Left lung (tissue), 10 donors: Measurements from ENCODE around the gene ZW10. TPM values are rescaled to one million over a fixed set of nuclear protein-coding genes. Genes with fewer than 3 reads are reported as not detected.
"Not testable (repeated sequence)": the region's sequence is repeated elsewhere in the genome, so short reads cannot be mapped to it uniquely, and the experiment has no call there.

Source experiments
- ATAC-seq: fragments of 200-7000 bp; cut with Tn5 transposase; one replicate; pipeline ENCODE4 v1.9.1; 2020; ENCODE audit warnings: moderate library complexity
- DNase-seq, 4 donors: peaks; one replicate each; pipeline ENCODE4 v3.0.0-alpha.2; 2013 to 2020
- H3K27ac ChIP-seq, 2 donors: fragments of 200-600 bp; sonication (generic) in 1 of 2; one replicate each; pipeline versions ENCODE4 v1.5.0 to v1.8.0; 2020 to 2021
- H3K27me3 ChIP-seq, 2 donors: fragments of 200-600 bp; sonication (generic) in 1 of 2; one replicate each; pipeline versions ENCODE4 v1.5.0 to v1.8.0; 2020 to 2021
- H3K36me3 ChIP-seq, 2 donors: fragments of 200-600 bp; sonication (generic) in 1 of 2; one replicate each; pipeline versions ENCODE4 v1.5.0 to v1.8.0; 2020 to 2021
- H3K4me1 ChIP-seq, 2 donors: fragments of 200-600 bp; one replicate each; pipeline ENCODE4 v1.8.0; 2021
- H3K4me3 ChIP-seq, 2 donors: fragments of 200-600 bp; sonication (generic) in 1 of 2; one replicate each; pipeline versions ENCODE4 v1.5.0 to v1.8.0; 2020 to 2021; ENCODE audit warnings: mild to moderate bottlenecking in 1 of 2
- H3K9me3 ChIP-seq, 2 donors: fragments of 200-600 bp; sonication (generic) in 1 of 2; one replicate each; pipeline versions ENCODE4 v1.5.0 to v1.8.0; 2020 to 2021
- intact Hi-C, 2 donors: fragments of 100-400 bp; cut with DNase I; formaldehyde crosslinking; loops; one replicate each; pipeline versions ENCODE4 v1.11.2 to v1.14.2; 2022
- polyA plus RNA-seq, 6 donors: library from polyadenylated mRNA; unstranded; fragments of 120-200 nt; gene quantifications; one replicate each; pipeline ENCODE4 v1.2.1, GENCODE V29; 2013; ENCODE audit not compliant: insufficient read length in 6 of 6
- total RNA-seq, 2 donors: library from RNA; stranded (reverse); fragmentation: NEBNext Ultra II Directional; extraction: Animal tissue kit (Norgen Biotek cat#: 25700); gene quantifications; one replicate each; pipeline ENCODE4 v1.2.1, GENCODE V29; 2021
- TF ChIP-seq, protein P1 (sequence below), 2 donors: fragments of 200-600 bp; sonication (generic) in 1 of 2; IDR thresholded peaks; one replicate each; pipeline versions ENCODE4 v1.5.0 to v1.8.0; 2021; ENCODE audit warnings: antibody characterized with exemption in 2 of 2
- donor health status: DM: no; HTN: yes; CAD: no.
- donor health status: DM: no; HTN: no; CAD: no.

ZW10 gene
- total and polyA plus RNA-seq, 8 donors: 10.3 to 25.5 (median 21.7) TPM

DNA sequence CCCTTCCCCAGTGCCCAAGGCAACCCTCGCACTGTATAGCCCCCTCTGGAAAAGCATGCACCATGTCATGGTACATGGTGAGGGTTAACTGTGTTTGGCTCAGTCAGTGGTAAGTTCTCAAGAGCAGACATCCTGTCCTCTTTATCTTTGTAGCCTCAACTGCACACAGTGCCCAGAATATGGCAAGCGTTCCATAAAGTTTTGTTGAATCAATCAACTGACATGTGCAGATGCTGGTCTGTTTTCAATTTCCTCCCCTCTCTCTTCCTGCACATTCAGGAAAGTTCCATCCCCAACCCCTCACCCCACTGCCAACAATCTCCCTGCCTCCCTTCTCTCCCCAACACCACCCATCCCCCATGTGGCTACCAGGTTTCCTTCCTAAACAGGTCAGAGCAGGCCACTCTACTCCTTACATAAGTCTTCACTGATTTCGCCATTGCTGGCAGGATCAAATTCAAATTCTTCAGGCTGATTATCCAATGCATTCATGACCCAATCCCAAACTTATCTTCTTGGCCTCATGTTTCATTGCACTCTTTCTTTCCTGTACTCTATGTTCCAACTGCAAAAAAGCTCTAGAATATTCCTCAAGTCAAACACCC lies 51.9 kb downstream of the ZW10 start:
- Histone ChIP-seq H3K4me3 (no peak overlapping the region), H3K4me1 (no peaks in the 10 kb centered on the region), H3K36me3 (no peaks in the 10 kb centered on the region), H3K27me3 (no peaks in the 10 kb centered on the region), H3K27ac (no peak overlapping the region), H3K9me3 (no peaks in the 10 kb centered on the region)
- ATAC-seq (no peak), DNase-seq (no peak)
- intact Hi-C loops: no loop called here
- TF ChIP-seq, protein P1, sequence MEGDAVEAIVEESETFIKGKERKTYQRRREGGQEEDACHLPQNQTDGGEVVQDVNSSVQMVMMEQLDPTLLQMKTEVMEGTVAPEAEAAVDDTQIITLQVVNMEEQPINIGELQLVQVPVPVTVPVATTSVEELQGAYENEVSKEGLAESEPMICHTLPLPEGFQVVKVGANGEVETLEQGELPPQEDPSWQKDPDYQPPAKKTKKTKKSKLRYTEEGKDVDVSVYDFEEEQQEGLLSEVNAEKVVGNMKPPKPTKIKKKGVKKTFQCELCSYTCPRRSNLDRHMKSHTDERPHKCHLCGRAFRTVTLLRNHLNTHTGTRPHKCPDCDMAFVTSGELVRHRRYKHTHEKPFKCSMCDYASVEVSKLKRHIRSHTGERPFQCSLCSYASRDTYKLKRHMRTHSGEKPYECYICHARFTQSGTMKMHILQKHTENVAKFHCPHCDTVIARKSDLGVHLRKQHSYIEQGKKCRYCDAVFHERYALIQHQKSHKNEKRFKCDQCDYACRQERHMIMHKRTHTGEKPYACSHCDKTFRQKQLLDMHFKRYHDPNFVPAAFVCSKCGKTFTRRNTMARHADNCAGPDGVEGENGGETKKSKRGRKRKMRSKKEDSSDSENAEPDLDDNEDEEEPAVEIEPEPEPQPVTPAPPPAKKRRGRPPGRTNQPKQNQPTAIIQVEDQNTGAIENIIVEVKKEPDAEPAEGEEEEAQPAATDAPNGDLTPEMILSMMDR (IDR thresholded peaks at IDR 0.05): no peak

DNA sequence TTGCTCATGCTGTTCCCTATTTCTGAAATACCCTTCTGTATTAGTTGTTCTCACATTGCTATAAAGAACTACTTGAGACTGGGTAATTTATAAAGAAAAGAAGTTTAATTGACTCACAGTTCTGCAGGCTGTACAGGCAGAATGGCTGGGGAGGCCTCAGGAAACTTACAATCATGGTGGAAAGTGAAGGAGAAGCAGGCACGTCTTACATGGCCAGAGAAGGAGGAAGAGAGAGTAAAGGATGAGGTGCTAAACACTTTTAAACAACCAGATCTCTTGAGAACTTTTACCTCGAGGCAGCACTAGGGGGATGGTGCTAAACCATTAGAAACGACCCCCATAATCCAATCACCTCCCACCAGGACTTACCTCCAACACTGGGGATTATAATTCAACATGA lies 53.0 kb downstream of the ZW10 start:
- H3K27me3 ChIP-seq, H3K9me3 ChIP-seq, H3K36me3 ChIP-seq, DNase-seq, H3K4me1 ChIP-seq, H3K4me3 ChIP-seq, intact Hi-C loops, H3K27ac ChIP-seq, ATAC-seq: not testable (repeated sequence)

DNA sequence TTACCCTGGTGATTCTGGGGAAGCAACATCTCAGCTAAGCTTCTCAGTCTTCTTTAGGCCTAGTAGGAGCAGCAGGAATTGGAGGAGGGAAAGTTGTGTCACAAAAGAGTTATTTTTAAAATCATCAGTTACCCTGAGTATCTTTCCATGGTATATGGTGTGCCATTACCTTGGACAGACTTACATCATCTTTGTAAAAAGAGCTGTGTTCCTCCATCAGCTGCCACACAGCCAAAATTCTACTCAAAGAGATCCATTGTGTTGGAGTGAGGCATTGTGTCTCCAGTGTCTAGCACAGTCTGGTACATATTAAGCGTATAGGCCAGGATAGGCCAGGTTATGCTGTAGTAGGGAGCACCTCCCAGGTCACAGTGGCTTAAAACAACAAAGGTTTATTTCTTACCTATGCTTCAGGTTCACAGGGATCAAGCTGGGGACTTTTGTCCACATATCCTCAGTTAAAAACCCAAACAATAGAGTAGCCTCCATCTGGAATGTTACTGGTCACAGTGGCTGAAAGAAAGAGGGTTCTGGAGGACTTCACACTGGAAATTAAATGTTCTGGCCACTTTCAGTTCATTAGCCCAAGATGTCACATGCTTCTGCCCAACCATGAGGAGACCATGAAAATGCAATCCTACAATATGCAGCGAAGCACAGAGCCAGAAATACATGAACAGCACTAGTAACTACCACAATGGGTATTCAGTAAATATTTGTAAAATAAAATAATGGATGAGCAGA lies 57.4 kb downstream of the ZW10 start:
- intact Hi-C loops: no loop called here
- H3K9me3 ChIP-seq: peaks cover 0 to 4% of the 10 kb centered on the region in 2 donors
- H3K4me1 ChIP-seq: no peaks in the 10 kb centered on the region
- ATAC-seq (no peak), DNase-seq (no peak)
- H3K27ac ChIP-seq: no peak overlapping the region
- H3K4me3 ChIP-seq: no peak overlapping the region
- H3K36me3 ChIP-seq: peaks cover 0 to 10% of the 10 kb centered on the region in 2 donors
- H3K27me3 ChIP-seq: no peaks in the 10 kb centered on the region
- TF ChIP-seq, protein P1 (IDR thresholded peaks at IDR 0.05): no peak

DNA sequence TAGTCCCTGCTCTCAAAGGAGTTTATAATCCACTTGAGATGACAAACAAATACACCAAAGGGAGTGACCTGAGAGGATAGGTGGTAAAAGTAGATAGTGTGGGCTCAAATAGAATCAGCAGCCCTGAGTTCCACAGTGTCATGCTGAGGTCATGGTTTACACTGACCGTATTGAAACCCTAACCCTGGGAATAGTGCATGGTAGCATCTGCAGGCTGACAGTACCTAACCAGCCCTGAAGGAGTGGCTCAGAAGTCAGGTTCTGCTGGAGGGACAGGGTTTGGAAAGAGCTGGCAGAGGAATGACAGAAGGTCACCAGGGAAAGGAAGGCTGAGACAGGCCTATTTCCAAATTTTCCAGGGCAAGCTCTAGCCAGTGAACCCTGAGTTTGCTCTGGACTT lies 58.2 kb downstream of the ZW10 start:
- Histone ChIP-seq H3K36me3 (peaks cover 0 to 10% of the 10 kb centered on the region in 2 donors), H3K4me3 (no peak overlapping the region), H3K4me1 (no peaks in the 10 kb centered on the region), H3K9me3 (peaks cover 0 to 5% of the 10 kb centered on the region in 2 donors), H3K27ac (no peak overlapping the region), H3K27me3 (no peaks in the 10 kb centered on the region)
- TF ChIP-seq, protein P1 (IDR thresholded peaks at IDR 0.05): no peak
- DNase-seq (no peak), ATAC-seq (no peak)
- intact Hi-C loops: no loop called here

DNA sequence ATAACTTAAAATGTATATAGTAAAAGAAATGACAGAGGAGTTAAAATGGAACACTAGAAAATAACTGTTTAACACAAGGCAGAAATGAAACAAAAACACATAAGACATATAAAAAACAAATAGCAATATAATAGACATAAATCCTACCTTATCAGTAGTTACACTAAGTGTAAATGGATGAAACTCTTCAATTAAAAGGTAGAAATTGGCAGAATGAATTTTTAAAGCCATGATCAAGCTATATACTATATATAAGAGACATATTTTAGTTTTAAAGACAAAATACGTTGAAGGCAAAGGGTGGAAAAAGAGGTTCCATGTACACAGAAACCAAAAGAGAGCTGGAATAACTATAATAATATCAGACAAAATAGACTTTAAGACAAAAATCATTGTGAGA lies 62.5 kb downstream of the ZW10 start:
- Histone ChIP-seq H3K9me3 (peaks cover 0 to 24% of the 10 kb centered on the region in 2 donors), H3K4me3 (no peak overlapping the region), H3K4me1 (no peaks in the 10 kb centered on the region), H3K36me3 (peaks cover 0 to 9% of the 10 kb centered on the region in 2 donors), H3K27ac (no peak overlapping the region), H3K27me3 (no peaks in the 10 kb centered on the region)
- TF ChIP-seq, protein P1 (IDR thresholded peaks at IDR 0.05): no peak
- intact Hi-C loops: no loop called here
- DNase-seq (no peak), ATAC-seq (no peak)
